PC-9 (cell line): ENCODE results near the gene PRICKLE2.

Source experiments
- EZH2 ChIP-seq: fragments of 200-600 bp; sonication (generic); IDR thresholded peaks from 2 replicates; pipeline ENCODE4 v1.8.0; 2017; ENCODE audit warnings: antibody characterized with exemption, low read depth
- TF ChIP-seq, protein P1 (sequence below): fragments of 200-600 bp; sonication (generic); conservative IDR thresholded peaks from 2 replicates; pipeline ENCODE4 v1.6.1; 2017; ENCODE audit warnings: mixed run types, antibody characterized with exemption, mild to moderate bottlenecking, moderate library complexity

DNA sequence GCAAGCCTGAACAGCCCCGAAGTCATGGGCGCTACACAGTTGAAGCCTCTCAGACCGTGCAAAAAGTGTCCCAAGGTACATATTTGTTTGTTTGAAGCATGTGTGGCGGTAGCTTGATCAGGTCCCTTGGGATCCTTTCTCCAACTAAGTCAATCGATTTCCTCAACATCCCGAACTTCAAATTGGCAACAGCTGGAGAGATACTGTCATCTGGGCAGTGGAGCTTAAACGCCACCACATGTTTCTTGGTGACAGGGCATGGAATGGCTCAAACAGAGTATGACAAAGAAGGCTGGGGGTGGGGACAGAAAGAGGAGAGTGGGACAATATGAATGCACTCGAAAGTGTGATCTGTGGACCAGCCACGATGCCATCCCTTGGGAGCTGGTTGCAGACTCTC lies 117.0 kb downstream of the PRICKLE2 start:
- TF ChIP-seq, protein P1, sequence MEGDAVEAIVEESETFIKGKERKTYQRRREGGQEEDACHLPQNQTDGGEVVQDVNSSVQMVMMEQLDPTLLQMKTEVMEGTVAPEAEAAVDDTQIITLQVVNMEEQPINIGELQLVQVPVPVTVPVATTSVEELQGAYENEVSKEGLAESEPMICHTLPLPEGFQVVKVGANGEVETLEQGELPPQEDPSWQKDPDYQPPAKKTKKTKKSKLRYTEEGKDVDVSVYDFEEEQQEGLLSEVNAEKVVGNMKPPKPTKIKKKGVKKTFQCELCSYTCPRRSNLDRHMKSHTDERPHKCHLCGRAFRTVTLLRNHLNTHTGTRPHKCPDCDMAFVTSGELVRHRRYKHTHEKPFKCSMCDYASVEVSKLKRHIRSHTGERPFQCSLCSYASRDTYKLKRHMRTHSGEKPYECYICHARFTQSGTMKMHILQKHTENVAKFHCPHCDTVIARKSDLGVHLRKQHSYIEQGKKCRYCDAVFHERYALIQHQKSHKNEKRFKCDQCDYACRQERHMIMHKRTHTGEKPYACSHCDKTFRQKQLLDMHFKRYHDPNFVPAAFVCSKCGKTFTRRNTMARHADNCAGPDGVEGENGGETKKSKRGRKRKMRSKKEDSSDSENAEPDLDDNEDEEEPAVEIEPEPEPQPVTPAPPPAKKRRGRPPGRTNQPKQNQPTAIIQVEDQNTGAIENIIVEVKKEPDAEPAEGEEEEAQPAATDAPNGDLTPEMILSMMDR, result no peak
- TF ChIP-seq EZH2, result no peak
